RWPE1 (cell line): ENCODE measurements around the gene EPS8.

Experiments
- CTCF ChIA-PET: fragments of 350-600 bp; sonication (Branson Sonifier 250); formaldehyde crosslinking; extraction: SDS; loops from one replicate; lab custom pipeline; 2021; lab: Yijun Ruan, JAX
- POLR2A ChIA-PET: fragments of 400-600 bp; formaldehyde crosslinking; extraction: SDS; loops from one replicate; lab custom pipeline; 2020; ENCODE audit warnings: antibody characterized with exemption; ENCODE audit not compliant: low non-redundant PET; lab: Yijun Ruan, JAX
- DNase-seq: peaks from one replicate; pipeline ENCODE4 v3.0.0; 2012; ENCODE audit warnings: low spot score
- H3K27ac ChIP-seq: fragments of 450-650 bp; 2 replicates; pipeline ENCODE4 v1.5.1; 2017
- TF ChIP-seq, protein P1 (sequence below): fragments of 450-650 bp; conservative IDR thresholded peaks from 2 replicates; pipeline ENCODE4 v1.5.1; 2017; ENCODE audit warnings: low read depth, mild to moderate bottlenecking

The EPS8 gene

DNA sequence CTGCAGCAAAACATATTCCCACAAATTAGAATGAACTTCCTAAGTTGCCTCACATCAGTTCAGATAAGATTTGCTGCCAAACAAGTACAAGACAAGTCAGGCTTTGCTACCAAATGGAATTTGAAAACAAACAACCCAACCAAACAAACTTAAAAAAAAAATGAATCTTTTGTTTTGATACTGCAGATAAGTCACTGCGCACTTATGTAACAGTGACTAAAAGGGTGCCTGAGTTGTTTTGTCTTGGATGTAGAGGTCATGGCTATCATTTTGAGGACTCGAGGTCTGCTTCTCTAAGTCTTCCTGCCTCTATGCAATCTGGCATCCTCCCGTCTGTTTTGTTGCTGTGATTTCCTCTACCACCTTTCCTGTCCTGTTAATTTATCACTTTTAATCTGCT, 11.1 kb upstream of the EPS8 start:
- no peak for DNase-seq
- ChIA-PET CTCF (interaction anchor here (0.6 kb wide), 1 partner anchor 190 kb away, joined by 5 read pairs; no protein-coding TSS in a partner anchor), POLR2A (no interaction called here)
- H3K27ac ChIP-seq, result no peak overlapping the region
- TF ChIP-seq, protein P1, sequence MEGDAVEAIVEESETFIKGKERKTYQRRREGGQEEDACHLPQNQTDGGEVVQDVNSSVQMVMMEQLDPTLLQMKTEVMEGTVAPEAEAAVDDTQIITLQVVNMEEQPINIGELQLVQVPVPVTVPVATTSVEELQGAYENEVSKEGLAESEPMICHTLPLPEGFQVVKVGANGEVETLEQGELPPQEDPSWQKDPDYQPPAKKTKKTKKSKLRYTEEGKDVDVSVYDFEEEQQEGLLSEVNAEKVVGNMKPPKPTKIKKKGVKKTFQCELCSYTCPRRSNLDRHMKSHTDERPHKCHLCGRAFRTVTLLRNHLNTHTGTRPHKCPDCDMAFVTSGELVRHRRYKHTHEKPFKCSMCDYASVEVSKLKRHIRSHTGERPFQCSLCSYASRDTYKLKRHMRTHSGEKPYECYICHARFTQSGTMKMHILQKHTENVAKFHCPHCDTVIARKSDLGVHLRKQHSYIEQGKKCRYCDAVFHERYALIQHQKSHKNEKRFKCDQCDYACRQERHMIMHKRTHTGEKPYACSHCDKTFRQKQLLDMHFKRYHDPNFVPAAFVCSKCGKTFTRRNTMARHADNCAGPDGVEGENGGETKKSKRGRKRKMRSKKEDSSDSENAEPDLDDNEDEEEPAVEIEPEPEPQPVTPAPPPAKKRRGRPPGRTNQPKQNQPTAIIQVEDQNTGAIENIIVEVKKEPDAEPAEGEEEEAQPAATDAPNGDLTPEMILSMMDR, result no peak

DNA sequence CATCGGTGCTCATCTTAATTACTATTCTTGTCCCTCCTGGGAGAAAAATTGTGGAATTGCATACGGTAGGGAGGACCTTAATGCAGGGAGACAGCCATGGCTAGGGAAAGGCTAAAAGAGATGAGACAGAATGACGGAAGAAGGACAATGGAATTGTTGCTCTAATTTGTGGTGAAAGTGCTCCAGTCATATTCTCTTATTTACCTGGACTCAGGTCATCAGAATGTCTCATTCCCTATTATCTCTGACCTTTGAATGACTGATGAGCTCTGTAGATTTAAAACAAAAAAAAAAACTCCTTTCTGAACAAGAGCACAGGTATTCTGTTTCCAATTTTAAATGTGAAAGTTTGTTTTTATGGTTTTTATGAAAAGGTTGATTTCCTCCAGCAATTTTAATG, 8.6 kb upstream of the EPS8 start:
- DNase-seq, result no peak
- H3K27ac ChIP-seq, result no peak overlapping the region
- CTCF ChIA-PET, result interaction anchor here (1.0 kb wide), 1 partner anchor 26 kb away, joined by 4 read pairs; no protein-coding TSS in a partner anchor
- TF ChIP-seq, protein P1, result no peak
- POLR2A ChIA-PET, result no interaction called here

DNA sequence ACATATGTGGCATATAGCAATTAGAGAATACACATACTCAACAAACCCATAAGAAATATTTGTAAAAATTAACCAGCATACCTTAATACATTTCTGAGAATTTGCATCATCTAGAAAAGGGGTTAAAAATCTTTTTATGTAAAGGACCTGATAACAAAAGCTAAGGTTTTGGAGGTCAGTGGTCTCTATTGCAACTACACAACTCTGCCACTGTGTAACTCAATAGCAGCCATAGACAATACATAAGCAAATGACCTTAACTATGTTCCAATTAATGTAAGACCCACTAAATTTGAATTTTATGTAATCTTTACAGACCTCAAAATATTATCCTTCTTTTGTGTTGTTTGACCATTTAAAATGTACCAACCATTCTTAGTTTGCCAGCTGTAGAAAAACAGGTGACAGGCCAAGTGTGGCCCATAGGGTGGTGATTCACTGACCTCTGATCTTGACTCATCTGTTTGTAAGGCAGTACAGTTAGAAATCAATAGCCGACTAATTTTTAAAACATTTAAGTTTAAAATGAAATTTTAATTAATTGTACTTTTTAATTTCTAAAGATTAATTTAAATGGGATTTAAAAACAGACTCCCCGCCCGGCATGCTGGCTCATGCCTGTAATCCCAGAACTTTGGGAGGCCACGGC, 7.4 kb upstream of the EPS8 start:
- CTCF ChIA-PET, result interaction anchor here (0.5 to 1.2 kb wide), 2 partner anchors 44 to 327 kb away, joined by 3 read pairs; no protein-coding TSS in a partner anchor
- no peak overlapping the region for H3K27ac ChIP-seq

DNA sequence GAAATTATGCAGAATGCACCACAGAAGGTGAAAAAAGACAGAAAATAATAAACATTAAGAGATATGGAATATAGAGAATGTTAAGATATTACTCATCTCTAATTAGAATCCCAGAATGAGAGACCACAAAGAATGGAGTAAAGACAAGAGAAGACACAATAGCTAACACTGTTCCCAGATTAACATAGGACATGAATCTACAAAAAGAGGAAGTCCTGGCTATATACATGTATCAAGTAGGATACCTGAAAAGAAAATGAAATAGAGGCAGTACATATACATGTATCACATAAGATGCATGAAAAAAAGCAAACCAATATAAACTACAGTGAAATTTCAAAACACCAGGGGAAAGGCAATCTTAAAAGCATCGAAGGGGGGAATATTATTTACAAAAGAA, 5.6 kb upstream of the EPS8 start:
- ChIA-PET POLR2A (no interaction called here), CTCF (no interaction called here)
- no peak overlapping the region for H3K27ac ChIP-seq
- TF ChIP-seq, protein P1, result no peak
- DNase-seq, result no peak

More for the DNA sequence above, 7.4 kb upstream of the EPS8 start:
- DNase-seq, result peak; percentile 56
- POLR2A ChIA-PET, result no interaction called here
- TF ChIP-seq, protein P1, result no peak

DNA sequence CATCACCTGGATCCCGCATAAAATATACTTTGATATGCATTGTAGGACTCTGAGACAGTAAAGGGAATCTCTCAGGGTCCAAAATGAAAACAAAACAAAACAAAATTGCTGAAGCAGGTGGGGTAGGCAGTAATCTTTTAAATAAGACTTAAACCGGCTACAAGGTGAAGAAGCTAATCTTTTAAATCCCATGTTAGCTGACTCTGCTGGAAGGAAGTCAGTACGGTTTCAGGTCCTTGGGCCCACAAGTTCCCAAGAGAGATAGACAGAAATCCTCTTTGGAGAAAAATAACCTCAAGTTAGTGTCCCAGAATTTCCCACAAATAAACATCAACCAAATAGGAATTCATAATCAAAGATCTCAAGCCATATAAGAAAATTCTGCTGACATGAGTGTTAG, 5.0 kb upstream of the EPS8 start:
- TF ChIP-seq, protein P1, result no peak
- H3K27ac ChIP-seq, result no peak overlapping the region
- no peak for DNase-seq
- POLR2A ChIA-PET, result no interaction called here
- CTCF ChIA-PET, result no interaction called here

DNA sequence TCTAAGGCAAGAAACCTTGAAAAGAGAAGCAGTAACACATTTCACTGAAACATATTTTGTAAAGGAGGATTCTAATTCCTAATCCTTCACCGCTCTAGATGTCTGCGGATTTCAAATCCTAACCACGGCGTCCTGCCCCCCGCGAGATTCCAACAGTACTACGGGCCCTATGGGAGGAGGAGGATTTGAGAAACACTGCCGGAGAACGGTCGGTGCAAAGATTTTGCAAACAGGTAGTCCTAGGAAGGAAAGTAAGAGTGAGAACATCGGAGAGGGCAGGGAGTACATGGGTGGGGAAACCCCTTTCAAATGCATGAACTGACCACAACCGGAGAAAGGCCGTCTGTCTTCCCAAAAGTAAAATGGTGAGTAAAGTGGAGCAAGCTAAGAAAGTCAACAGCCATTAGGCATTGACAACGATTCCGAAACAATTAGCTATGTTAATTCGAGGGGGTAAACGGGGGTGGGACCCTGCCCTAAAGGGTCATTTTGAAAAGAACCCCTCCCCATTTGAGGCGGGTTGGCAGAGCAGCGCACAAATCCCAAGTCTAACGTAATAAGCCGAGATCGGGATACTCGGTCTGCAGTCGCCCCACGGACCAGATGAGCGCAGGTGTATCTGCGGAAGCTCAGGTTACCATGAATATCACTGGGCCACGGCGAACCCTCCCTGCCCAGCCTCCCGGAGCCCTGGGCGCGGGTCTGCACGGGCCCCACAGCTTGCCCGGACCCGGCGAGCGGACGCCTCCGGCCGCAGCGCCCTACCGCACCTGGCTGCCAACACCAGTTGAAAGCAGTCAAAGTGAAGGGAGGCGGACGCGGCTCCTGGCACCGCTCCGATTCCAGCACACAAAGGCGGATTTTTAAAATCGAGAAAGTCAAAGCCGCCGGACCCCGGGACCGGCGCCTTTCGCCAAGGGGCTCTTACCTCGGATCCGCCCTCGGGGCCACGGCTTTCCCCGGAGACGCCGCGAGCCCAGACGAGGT, 662 bp downstream of the EPS8 start:
- peak; percentile 35 for DNase-seq
- H3K27ac ChIP-seq, result peak overlapping the region; percentile 82
- ChIA-PET POLR2A (no interaction called here), CTCF (interaction anchor here (0.7 to 1.6 kb wide), 5 partner anchors 16 to 198 kb away, joined by 3 to 4 read pairs (median 3); no protein-coding TSS in a partner anchor)
- TF ChIP-seq, protein P1, result no peak
